Measurements from ENCODE around the gene LRRC59.
A peak's percentile ranks its signal among the peaks of the same experiment; 100 is the strongest.

LRRC59 gene

DNA sequence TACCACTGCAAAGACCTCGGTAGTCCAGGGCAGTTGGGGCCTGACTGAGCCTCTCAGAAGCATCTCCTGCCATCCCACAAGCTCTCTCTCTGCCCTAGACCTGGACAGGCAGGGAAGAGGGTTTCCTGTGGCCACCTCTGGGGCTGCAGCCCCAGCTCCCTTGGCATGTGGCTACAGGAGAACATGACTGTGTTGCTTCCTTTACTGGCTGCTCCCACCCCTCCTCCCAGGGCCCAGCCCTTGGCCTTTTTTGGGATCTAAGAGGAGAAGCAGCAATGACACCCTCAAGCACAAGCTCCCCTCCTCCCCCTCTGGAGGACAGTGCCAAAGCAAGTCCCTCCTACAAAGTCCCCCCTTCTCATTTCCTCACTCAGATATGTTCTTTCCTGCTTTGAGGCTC, 29.9 kb downstream of the LRRC59 start:
- no peak for DNase-seq
- in situ Hi-C loops (cut with HindIII; ENCODE audit: low pct_ligation_motif_present, low pct_unique_long_range_greater_than_20kb, low sequenced_read_pairs), result no loop called here

- in situ Hi-C loops (cut with HindIII; ENCODE audit: low pct_ligation_motif_present, low pct_unique_long_range_greater_than_20kb, low sequenced_read_pairs), result no loop called here
- DNase-seq, result no peak
These were observed 31.5 kb downstream of the LRRC59 start for GRCh38 chr17:50365649-50366393.

DNA sequence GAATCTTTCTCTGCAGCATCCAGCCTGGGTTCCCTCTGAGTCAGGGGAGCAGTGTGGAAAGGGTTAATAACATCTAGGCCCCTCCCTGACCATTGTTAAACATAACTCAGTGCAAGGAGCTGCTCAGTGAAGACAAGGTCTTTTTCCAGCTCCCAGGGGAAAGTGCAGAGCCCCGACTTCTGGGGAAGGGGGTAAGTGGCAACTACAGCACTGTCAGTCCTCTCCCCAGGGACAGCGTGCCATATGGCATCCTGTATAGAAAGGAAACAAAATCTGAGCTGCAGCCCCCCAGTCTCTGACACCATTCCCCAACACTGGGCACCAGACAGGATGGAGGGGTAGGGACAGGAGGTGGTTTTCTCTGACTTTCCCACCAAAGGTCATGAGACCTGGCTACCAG, 32.2 kb downstream of the LRRC59 start:
- DNase-seq, result no peak
- in situ Hi-C loops (cut with HindIII; ENCODE audit: low pct_ligation_motif_present, low pct_unique_long_range_greater_than_20kb, low sequenced_read_pairs), result no loop called here

GRCh38 chr17:50364715-50365114, 32.6 kb downstream of the LRRC59 start:
- in situ Hi-C loops (cut with HindIII; ENCODE audit: low pct_ligation_motif_present, low pct_unique_long_range_greater_than_20kb, low sequenced_read_pairs), result no loop called here
- DNase-seq, result peak; percentile 53

- in situ Hi-C loops (cut with HindIII; ENCODE audit: low pct_ligation_motif_present, low pct_unique_long_range_greater_than_20kb, low sequenced_read_pairs), result no loop called here
These were observed 33.3 kb downstream of the LRRC59 start for GRCh38 chr17:50364061-50364458.

GRCh38 chr17:50363217-50364060, 33.9 kb downstream of the LRRC59 start:
- in situ Hi-C loops (cut with HindIII; ENCODE audit: low pct_ligation_motif_present, low pct_unique_long_range_greater_than_20kb, low sequenced_read_pairs), result no loop called here
- DNase-seq, result no peak

More at GRCh38 chr17:50364061-50364458, 33.3 kb downstream of the LRRC59 start:
- no peak for DNase-seq

- in situ Hi-C loops (cut with HindIII; ENCODE audit: low pct_ligation_motif_present, low pct_unique_long_range_greater_than_20kb, low sequenced_read_pairs), result no loop called here
- no peak for DNase-seq
These were observed 34.7 kb downstream of the LRRC59 start for GRCh38 chr17:50362661-50363060.

GRCh38 chr17:50361561-50362480, 35.5 kb downstream of the LRRC59 start:
- peak; percentile 62 for DNase-seq
- in situ Hi-C loops (cut with HindIII; ENCODE audit: low pct_ligation_motif_present, low pct_unique_long_range_greater_than_20kb, low sequenced_read_pairs), result no loop called here

DNA sequence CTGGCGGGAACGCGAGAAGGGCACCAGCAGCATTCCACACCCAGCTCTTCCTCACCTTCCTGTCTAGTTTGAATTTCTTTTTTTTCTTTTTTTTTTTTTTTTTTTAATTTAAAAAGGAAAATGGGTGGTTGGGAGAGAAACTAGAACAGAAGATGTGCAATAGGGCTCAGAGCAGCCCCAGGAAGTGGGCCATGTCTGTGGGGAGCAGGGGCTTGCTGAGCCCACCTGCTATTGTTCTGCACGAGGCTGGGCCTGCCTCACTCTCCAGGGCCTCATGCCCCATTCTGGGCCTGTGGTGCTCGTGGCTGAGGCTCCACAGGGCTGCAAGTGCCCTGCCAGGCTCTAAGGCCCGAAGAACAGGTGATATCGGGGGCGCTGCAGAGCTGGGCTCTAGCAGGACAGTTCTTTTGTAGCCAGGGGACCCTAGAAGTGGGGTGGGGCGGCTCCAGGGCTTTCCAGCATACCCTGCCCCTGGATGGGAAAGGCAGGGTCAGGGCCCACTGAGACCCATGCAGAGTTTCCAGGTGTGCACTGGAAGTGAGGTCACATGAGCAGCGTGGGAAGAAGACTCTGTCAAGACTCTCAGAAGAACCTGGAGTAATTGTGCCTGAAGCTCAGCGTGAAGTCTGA, 36.7 kb downstream of the LRRC59 start:
- in situ Hi-C loops (cut with HindIII; ENCODE audit: low pct_ligation_motif_present, low pct_unique_long_range_greater_than_20kb, low sequenced_read_pairs), result no loop called here
- no peak for DNase-seq

DNA sequence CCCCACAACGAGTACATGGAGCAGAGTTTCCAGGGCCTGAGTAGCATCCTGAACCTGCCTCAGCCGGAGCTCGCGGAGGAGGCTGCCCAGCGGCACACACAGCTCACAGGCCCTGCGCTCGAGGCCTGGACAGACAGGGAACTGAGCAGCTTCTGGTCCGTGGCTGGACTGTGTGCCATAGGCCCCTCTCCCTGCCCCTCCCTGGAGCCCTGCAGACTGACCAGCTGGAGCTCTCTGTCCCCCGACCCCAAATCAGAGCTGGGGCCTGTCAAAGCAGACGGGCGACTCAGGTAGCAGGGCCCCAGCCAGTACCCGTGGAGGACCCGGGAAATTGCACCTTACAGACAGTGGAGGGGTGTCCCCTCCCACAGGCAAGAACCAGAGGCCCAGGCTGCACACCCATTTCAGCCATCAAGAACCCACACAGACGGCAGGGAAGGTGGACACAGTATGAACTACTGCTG, 37.3 kb downstream of the LRRC59 start:
- in situ Hi-C loops (cut with HindIII; ENCODE audit: low pct_ligation_motif_present, low pct_unique_long_range_greater_than_20kb, low sequenced_read_pairs), result no loop called here
- DNase-seq, result no peak

GRCh38 chr17:50359005-50359699, 38.2 kb downstream of the LRRC59 start:
- no peak for DNase-seq
- in situ Hi-C loops (cut with HindIII; ENCODE audit: low pct_ligation_motif_present, low pct_unique_long_range_greater_than_20kb, low sequenced_read_pairs), result no loop called here

DNA sequence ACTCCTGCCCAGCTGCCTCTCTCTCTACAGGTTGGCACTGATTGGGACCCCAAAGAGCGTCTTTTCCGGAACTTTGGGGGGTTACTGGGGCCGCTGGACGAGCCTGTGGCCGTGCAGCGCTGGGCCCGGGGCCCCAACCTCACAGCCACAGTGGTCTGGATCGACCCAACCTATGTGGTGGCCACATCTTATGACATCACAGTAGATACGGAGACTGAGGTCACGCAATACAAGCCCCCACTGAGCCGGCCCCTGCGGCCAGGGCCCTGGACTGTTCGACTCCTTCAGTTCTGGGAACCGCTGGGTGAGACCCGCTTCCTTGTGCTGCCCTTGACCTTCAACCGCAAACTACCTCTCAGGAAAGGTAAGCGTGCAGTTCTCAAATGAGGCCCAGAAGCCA, 39.1 kb downstream of the LRRC59 start:
- DNase-seq, result no peak
- in situ Hi-C loops (cut with HindIII; ENCODE audit: low pct_ligation_motif_present, low pct_unique_long_range_greater_than_20kb, low sequenced_read_pairs), result no loop called here

GRCh38 chr17:50356892-50357510, 40.3 kb downstream of the LRRC59 start:
- DNase-seq, result no peak
- in situ Hi-C loops (cut with HindIII; ENCODE audit: low pct_ligation_motif_present, low pct_unique_long_range_greater_than_20kb, low sequenced_read_pairs), result no loop called here

DNA sequence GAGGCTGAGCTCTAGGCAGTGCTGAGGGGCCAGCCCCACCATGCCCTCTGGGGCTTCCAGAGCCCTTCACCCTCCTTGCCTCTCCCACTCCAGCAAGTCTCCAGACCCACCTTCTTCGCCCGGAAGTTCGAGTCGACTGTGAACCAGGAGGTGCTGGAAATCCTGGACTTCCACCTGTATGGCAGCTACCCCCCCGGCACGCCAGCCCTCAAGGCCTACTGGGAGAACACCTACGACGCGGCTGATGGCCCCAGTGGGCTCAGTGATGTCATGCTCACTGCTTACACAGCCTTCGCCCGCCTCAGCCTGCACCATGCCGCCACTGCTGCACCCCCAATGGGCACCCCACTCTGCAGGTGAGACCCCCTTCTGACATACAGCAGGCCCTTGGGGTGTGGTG, 40.9 kb downstream of the LRRC59 start:
- in situ Hi-C loops (cut with HindIII; ENCODE audit: low pct_ligation_motif_present, low pct_unique_long_range_greater_than_20kb, low sequenced_read_pairs), result no loop called here

DNA sequence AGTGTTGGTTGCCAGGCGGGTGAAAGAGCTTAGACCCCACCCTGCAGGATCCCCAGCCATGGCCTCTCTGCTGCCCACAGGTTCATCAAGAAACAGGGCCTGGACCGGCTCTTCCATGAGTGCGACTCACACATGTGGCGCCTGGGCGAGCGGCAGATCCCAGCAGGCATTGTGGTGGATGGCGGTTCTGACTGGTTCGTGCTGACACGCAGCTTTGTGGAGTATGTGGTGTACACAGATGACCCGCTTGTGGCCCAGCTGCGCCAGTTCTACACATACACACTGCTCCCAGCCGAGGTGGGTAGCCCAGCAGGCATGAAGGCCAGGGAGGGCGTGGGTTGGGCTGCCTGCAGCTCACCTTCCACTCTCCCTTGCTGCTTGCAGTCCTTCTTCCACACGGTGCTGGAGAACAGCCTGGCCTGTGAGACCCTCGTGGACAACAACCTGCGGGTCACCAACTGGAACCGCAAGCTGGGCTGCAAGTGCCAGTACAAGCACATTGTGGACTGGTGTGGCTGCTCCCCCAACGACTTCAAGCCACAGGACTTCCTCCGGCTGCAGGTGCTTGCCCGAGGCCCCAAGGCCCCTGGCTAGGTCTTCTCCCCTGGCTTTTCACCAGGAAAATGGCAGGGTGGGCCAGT, 41.5 kb downstream of the LRRC59 start:
- DNase-seq, result no peak
- in situ Hi-C loops (cut with HindIII; ENCODE audit: low pct_ligation_motif_present, low pct_unique_long_range_greater_than_20kb, low sequenced_read_pairs), result no loop called here

More for the DNA sequence above, 40.9 kb downstream of the LRRC59 start:
- no peak for DNase-seq

GRCh38 chr17:50355336-50355700, 42.0 kb downstream of the LRRC59 start:
- in situ Hi-C loops (cut with HindIII; ENCODE audit: low pct_ligation_motif_present, low pct_unique_long_range_greater_than_20kb, low sequenced_read_pairs), result no loop called here
- no peak for DNase-seq

DNA sequence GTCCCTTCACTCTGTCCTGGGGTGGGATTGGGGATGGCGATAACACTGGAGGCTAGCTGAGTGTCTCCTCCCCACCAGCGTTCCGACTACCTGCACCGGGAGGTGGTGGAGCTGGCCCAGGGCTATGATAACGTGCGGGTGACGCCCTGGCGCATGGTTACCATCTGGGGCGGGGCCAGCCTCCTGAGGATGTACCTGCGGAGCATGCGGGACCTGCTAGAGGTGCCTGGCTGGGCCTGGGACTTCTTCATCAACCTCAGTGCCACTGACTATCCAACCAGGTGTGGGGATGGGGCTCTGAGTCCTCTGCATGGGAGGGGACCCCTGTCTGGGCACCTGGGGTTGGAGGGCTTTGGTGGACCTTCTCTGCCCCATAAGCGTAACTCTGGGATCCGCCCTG, 42.5 kb downstream of the LRRC59 start:
- in situ Hi-C loops (cut with HindIII; ENCODE audit: low pct_ligation_motif_present, low pct_unique_long_range_greater_than_20kb, low sequenced_read_pairs), result no loop called here
- DNase-seq, result no peak
